Measurements from ENCODE around the gene ONECUT3.

The ONECUT3 gene

GRCh38 chr19:1717200-1717969, 35.9 kb upstream of the ONECUT3 start:
- no peak for DNase-seq (ENCODE audit: low read depth)
- TF ChIP-seq CTCF (conservative IDR thresholded peaks at IDR 0.05; ENCODE audit: low read length): no peak
- H3K4me3 ChIP-seq (ENCODE audit: low read length): no peak overlapping the region

GRCh38 chr19:1717970-1718264, 35.4 kb upstream of the ONECUT3 start:
- DNase-seq (ENCODE audit: low read depth): no peak

GRCh38 chr19:1718420-1719291, 34.6 kb upstream of the ONECUT3 start:
- no peak for TF ChIP-seq CTCF (conservative IDR thresholded peaks at IDR 0.05; ENCODE audit: low read length)
- DNase-seq (ENCODE audit: low read depth): no peak
- H3K4me3 ChIP-seq (ENCODE audit: low read length): no peak overlapping the region

More at GRCh38 chr19:1717970-1718264, 35.4 kb upstream of the ONECUT3 start:
- no peak for TF ChIP-seq CTCF (conservative IDR thresholded peaks at IDR 0.05; ENCODE audit: low read length)
- no peak overlapping the region for H3K4me3 ChIP-seq (ENCODE audit: low read length)

GRCh38 chr19:1719519-1719918, 33.8 kb upstream of the ONECUT3 start:
- no peak for DNase-seq (ENCODE audit: low read depth)
- no peak overlapping the region for H3K4me3 ChIP-seq (ENCODE audit: low read length)
- no peak for TF ChIP-seq CTCF (conservative IDR thresholded peaks at IDR 0.05; ENCODE audit: low read length)

GRCh38 chr19:1720237-1720636, 33.1 kb upstream of the ONECUT3 start:
- no peak overlapping the region for H3K4me3 ChIP-seq (ENCODE audit: low read length)
- DNase-seq (ENCODE audit: low read depth): no peak
- no peak for TF ChIP-seq CTCF (conservative IDR thresholded peaks at IDR 0.05; ENCODE audit: low read length)

- H3K4me3 ChIP-seq (ENCODE audit: low read length): peak overlapping the region; percentile 62
- no peak for TF ChIP-seq CTCF (conservative IDR thresholded peaks at IDR 0.05; ENCODE audit: low read length)
- DNase-seq (ENCODE audit: low read depth): peak; percentile 26
Measured at GRCh38 chr19:1725100-1726064, 27.9 kb upstream of the ONECUT3 start.

All from AG10803 (cell line).